ENCODE measurements around the gene CCDC40.
A peak's percentile ranks its signal among the peaks of the same experiment; 100 is the strongest.

The CCDC40 gene

GRCh38 chr17:80101946-80102663 lies 65.7 kb downstream of the CCDC40 start:
- peak in 1 of 3 donors; percentile 20 for DNase-seq (ENCODE audit: low read depth in 3 of 3)

DNA sequence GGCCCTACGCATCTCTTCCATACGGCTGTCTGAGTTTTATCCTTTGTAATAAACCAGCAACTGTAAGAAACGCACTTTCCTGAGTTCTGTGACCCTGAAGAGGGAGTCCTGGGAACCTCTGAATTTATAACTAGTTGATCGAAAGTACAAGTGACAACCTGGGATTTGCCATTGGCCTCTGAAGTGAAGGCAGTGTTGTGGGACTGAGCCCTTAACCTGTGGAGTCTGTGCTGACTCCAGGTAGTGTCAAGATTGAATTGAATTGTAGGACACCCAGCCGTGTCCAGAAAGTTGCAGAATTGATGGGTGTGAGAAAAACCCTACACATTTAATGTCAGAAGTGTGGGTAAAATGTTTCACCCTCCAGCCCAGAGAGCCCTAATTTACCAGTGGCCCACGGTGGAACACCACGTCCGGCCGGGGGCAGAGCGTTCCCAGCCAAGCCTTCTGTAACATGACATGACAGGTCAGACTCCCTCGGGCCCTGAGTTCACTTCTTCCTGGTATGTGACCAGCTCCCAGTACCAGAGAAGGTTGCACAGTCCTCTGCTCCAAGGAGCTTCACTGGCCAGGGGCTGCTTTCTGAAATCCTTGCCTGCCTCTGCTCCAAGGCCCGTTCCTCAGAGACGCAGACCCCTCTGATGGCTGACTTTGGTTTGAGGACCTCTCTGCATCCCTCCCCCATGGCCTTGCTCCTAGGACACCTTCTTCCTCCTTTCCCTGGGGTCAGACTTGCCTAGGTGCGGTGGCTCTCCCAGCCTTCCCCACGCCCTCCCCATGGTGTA lies 66.4 kb downstream of the CCDC40 start:
- no peak for DNase-seq (ENCODE audit: low read depth in 3 of 3)

GRCh38 chr17:80103449-80104085 lies 67.1 kb downstream of the CCDC40 start:
- DNase-seq (ENCODE audit: low read depth in 3 of 3) = no peak

DNA sequence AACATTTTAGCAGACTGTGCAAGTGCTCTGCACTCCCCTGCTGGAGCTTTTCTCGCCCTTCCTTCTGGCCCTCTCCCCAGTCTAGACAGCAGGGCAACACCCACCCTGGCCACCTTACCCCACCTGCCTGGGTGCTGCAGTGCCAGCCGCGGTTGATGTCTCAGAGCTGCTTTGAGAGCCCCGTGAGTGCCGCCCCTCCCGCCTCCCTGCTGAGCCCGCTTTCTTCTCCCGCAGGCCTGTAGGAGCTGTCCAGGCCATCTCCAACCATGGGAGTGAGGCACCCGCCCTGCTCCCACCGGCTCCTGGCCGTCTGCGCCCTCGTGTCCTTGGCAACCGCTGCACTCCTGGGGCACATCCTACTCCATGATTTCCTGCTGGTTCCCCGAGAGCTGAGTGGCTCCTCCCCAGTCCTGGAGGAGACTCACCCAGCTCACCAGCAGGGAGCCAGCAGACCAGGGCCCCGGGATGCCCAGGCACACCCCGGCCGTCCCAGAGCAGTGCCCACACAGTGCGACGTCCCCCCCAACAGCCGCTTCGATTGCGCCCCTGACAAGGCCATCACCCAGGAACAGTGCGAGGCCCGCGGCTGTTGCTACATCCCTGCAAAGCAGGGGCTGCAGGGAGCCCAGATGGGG lies 68.0 kb downstream of the CCDC40 start:
- no peak for DNase-seq (ENCODE audit: low read depth in 3 of 3)

DNA sequence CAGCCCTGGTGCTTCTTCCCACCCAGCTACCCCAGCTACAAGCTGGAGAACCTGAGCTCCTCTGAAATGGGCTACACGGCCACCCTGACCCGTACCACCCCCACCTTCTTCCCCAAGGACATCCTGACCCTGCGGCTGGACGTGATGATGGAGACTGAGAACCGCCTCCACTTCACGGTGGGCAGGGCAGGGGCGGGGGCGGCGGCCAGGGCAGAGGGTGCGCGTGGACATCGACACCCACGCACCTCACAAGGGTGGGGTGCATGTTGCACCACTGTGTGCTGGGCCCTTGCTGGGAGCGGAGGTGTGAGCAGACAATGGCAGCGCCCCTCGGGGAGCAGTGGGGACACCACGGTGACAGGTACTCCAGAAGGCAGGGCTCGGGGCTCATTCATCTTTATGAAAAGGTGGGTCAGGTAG lies 68.5 kb downstream of the CCDC40 start:
- no peak for DNase-seq (ENCODE audit: low read depth in 3 of 3)

GRCh38 chr17:80105762-80106161 lies 69.3 kb downstream of the CCDC40 start:
- DNase-seq (ENCODE audit: low read depth in 3 of 3) = no peak

- DNase-seq (ENCODE audit: low read depth in 3 of 3) = no peak
These were observed 69.7 kb downstream of the CCDC40 start for GRCh38 chr17:80106176-80106575.

DNA sequence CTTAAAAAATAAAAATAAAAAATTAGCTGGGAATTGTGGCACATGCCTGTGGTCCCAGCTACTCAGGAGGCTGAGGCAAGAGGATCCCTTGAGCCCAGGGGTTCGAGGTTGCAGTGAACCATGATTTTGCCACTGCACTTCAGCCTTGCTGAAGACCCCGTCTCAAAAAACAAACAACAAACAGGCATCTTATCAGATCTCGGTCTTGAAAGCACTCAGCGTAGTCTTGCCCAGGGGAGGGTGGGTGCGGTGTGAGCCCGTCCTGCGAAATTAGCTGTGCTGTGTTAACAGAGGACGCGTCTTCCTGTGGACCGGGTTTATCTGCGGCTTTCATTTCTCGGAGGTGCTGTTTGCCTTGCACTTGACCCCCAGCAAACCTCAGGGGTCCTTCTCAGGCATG lies 70.3 kb downstream of the CCDC40 start:
- DNase-seq (ENCODE audit: low read depth in 3 of 3) = no peak

DNA sequence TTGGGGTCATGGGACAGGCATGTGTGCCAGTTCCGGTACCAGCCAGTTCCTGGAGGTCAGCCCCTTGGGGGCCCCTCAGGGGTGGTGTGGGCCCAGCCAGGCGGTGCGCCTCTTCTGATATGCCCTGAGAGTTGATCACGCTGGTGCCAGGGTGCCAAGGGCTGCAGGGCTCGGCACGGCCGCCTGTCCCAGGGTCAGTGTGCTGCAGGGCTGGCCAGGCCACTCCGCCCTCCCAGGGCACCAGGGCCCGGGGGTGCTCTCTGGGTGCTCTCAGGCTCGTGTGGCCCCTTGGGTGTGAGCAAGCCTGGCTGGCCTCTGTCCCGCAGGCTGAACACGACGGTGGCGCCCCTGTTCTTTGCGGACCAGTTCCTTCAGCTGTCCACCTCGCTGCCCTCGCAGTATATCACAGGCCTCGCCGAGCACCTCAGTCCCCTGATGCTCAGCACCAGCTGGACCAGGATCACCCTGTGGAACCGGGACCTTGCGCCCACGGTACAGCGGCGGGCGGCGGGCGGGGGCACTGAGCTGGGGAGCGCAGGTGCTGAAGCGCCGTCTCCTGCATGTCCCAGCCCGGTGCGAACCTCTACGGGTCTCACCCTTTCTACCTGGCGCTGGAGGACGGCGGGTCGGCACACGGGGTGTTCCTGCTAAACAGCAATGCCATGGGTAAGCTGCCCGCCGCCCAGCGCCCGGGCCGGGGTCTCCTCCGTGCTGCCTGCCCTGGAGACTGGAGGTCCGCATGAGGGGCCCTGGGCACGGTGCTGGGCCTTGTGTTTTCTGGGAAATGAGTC lies 71.0 kb downstream of the CCDC40 start:
- DNase-seq (ENCODE audit: low read depth in 3 of 3) = no peak

DNA sequence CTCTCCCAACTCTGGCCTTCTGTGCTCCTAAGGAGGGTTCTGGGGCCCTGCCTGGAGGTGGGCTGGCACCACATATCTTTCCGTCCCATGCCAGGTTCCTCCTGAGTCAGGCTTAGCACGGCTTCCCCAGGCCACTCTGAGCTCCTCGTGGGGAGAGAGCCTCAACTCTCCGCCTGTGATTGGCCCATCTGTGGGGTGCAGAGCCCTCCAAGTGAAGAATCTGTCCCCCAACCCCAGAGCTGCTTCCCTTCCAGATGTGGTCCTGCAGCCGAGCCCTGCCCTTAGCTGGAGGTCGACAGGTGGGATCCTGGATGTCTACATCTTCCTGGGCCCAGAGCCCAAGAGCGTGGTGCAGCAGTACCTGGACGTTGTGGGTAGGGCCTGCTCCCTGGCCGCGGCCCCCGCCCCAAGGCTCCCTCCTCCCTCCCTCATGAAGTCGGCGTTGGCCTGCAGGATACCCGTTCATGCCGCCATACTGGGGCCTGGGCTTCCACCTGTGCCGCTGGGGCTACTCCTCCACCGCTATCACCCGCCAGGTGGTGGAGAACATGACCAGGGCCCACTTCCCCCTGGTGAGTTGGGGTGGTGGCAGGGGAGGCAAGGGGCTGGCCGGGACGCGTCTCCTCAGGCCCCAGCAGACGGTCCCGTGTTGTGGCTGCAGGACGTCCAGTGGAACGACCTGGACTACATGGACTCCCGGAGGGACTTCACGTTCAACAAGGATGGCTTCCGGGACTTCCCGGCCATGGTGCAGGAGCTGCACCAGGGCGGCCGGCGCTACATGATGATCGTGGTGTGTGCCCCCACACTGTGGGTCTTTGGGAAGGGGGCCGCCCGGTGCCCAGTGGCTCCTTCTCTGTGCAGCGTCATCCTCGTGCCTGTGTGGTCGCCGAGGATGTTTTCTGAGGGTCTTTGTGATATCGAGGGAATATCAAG lies 71.9 kb downstream of the CCDC40 start:
- no peak for DNase-seq (ENCODE audit: low read depth in 3 of 3)

DNA sequence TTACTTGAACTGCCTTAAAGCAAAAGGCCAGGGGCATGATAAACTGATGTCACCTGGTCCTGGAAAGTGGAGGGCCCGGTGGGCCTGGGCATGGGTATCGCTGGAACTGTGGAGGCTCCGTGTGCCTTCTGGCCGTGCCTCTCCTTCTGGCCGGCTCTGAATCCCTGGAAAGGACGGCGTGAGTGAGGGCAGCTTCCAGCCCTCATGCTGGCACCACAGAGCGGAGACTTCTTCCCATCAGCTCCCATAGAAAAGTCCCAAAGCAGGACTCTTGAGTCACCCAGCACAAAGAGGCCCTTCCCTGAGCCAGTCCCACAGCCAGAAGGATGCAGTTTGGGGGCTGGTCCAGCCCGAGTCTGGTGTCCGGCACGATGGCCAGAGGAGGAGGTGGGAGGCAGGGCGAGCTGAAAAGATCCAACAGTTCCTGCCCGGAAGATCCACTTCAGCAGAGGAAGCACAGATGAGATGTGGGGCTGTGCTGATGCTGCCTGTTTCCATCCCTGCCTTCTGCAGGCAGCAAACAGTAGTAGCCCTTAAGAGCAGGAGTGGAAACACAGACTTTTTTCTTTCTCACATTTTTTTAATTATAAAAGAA lies 72.7 kb downstream of the CCDC40 start:
- DNase-seq (ENCODE audit: low read depth in 3 of 3) = no peak

- DNase-seq (ENCODE audit: low read depth in 3 of 3) = no peak
These were observed 73.4 kb downstream of the CCDC40 start for GRCh38 chr17:80109713-80110446.

DNA sequence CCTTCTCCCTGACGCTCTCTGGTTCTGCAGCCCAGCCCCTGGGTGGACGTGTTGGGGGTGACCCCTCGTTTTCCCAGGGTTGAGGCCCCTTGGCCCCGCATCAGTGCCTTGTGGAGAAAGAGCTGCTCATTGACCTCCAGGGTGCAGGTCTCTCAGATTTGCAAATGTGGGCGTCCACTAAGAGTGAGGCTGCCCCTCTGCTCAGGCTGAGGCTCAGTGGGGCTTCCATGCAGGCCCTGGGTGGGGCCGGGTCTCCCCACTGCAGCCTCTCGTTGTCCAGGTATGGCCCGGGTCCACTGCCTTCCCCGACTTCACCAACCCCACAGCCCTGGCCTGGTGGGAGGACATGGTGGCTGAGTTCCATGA lies 74.0 kb downstream of the CCDC40 start:
- no peak for DNase-seq (ENCODE audit: low read depth in 3 of 3)

DNA sequence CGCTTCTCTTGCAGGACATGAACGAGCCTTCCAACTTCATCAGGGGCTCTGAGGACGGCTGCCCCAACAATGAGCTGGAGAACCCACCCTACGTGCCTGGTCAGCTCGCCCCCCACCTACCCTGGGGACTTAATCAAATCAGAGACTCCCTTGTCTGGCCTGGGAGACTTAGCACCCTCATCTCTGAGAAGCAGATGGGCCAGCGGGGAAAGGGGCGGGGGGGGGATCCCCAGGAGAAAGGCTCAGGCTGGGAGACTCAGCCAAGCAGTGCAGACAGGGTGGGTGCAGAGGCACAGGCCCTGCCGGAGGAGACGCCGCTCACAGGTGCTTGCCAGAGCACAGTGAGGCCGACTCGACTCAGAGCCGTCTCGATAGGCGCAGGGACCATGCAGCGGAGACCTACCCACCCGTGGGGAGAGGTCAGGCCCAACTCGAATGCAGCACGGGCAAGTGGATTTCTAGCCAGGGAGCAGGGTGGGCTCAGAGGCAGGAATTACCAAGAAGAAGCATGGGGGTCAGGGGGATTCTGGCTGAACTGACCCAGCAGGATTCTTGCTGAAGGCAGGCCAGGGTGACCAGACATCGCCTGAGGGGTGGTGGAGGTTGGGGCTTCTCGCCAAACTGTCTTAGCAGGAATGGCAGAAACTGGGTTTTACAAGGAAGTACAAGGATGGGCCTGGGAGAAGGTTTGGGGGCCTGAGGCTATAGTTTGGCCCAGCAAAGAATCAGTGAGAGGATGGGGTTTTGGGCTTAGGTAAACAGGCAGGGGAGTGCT lies 74.7 kb downstream of the CCDC40 start:
- no peak for DNase-seq (ENCODE audit: low read depth in 3 of 3)

GRCh38 chr17:80111702-80112470 lies 75.4 kb downstream of the CCDC40 start:
- no peak for DNase-seq (ENCODE audit: low read depth in 3 of 3)

- DNase-seq (ENCODE audit: low read depth in 3 of 3) = no peak
These were observed 76.1 kb downstream of the CCDC40 start for GRCh38 chr17:80112471-80113032.

GRCh38 chr17:80113033-80113484 lies 76.6 kb downstream of the CCDC40 start:
- no peak for DNase-seq (ENCODE audit: low read depth in 3 of 3)
